A549 treated with RU486 at 1 μM for 4 hours (cell line): ENCODE data around the gene RPL27. TPM values are rescaled to one million over a fixed set of nuclear protein-coding genes. Genes with fewer than 3 reads are reported as not detected.

Experiments used
- total RNA-seq: library from RNA; stranded (reverse); fragments of 200-300 nt; extraction: Qiagen RNA extraction; gene quantifications from 5 replicates; pipeline ENCODE4 v1.2.3, GENCODE V29; 2022; ENCODE audit warnings: low read depth

The RPL27 gene
- 2,797 to 3,699 TPM (median 3,171 TPM) in 5 replicates for total RNA-seq

GRCh38 chr17:42997984-42998938 is at the start of gene RPL27:
Gene RPL27 (plus strand): TSS chr17:42998419. CDS start chr17:42998751, 332 bp downstream.

GRCh38 chr17:42964161-42964932 is 33.9 kb upstream of the RPL27 start, which contains the start of gene AARSD1:
Gene AARSD1 (minus strand): TSS chr17:42964454. CDS start chr17:42964440, 14 bp downstream.

GRCh38 chr17:42979511-42980273 is 18.5 kb upstream of the RPL27 start, which contains the start of gene PTGES3L:
Gene PTGES3L (minus strand): TSS chr17:42980080. CDS start chr17:42980053, 27 bp downstream.

GRCh38 chr17:42980274-42980765 is 17.9 kb upstream of the RPL27 start, which contains the start of gene RUNDC1:
Gene RUNDC1 (plus strand): TSS chr17:42980565. CDS start chr17:42980577, 12 bp downstream.

GRCh38 chr17:43006639-43007551 is 8.7 kb downstream of the RPL27 start, which contains the start of gene IFI35:
Gene IFI35 (plus strand): TSS chr17:43006784. CDS start chr17:43006948, 164 bp downstream.

GRCh38 chr17:43021741-43022512 is 23.7 kb downstream of the RPL27 start, which contains the start of gene VAT1:
Gene VAT1 (minus strand): TSS chr17:43022385. CDS start chr17:43022322, 63 bp downstream.

GRCh38 chr17:43024407-43025289 is 26.4 kb downstream of the RPL27 start, which contains the start of gene RND2:
Gene RND2 (plus strand): TSS chr17:43025231. CDS start chr17:43025348, 117 bp downstream.

Other genes starting within 250 kb of the RPL27 start
- 0.65 to 1.5 TPM (median 0.76 TPM) in 5 replicates for gene RAMP2, start 237.2 kb upstream of the RPL27 start, total RNA-seq
- 124 to 132 TPM (median 125 TPM) in 5 replicates for gene VPS25, start 225.0 kb upstream of the RPL27 start, total RNA-seq
- gene WNK4, start 217.8 kb upstream of the RPL27 start, total RNA-seq = 0.85 to 1.7 TPM (median 1.4 TPM) in 5 replicates
- 117 to 153 TPM (median 137 TPM) in 5 replicates for gene COA3, start 199.7 kb upstream of the RPL27 start, total RNA-seq
- gene CNTD1, start 199.6 kb upstream of the RPL27 start, total RNA-seq = not detected in 5 replicates
- gene BECN1, start 174.1 kb upstream of the RPL27 start, total RNA-seq = 78.7 to 105 TPM (median 81.3 TPM) in 5 replicates
- 233 to 282 TPM (median 239 TPM) in 5 replicates for gene PSME3, start 165.0 kb upstream of the RPL27 start, total RNA-seq
- gene AOC2, start 153.8 kb upstream of the RPL27 start, total RNA-seq = 1.4 to 2.0 TPM (median 1.9 TPM) in 5 replicates
- 0.82 to 1.6 TPM (median 1.1 TPM) in 5 replicates for gene AOC3, start 147.2 kb upstream of the RPL27 start, total RNA-seq
- not detected in 5 replicates for gene G6PC1, start 97.6 kb upstream of the RPL27 start, total RNA-seq
- 50.2 to 57.9 TPM (median 52.4 TPM) in 5 replicates for gene AARSD1, start 34.0 kb upstream of the RPL27 start, total RNA-seq
- gene PTGES3L, start 18.3 kb upstream of the RPL27 start, total RNA-seq = 0.70 to 1.6 TPM (median 1.1 TPM) in 5 replicates
- gene RUNDC1, start 17.9 kb upstream of the RPL27 start, total RNA-seq = 19.2 to 22.8 TPM (median 21.6 TPM) in 5 replicates
- 15.7 to 21.2 TPM (median 17.9 TPM) in 5 replicates for gene IFI35, start 8.4 kb downstream of the RPL27 start, total RNA-seq
- gene VAT1, start 24.0 kb downstream of the RPL27 start, total RNA-seq = 208 to 241 TPM (median 225 TPM) in 5 replicates
- gene RND2, start 26.8 kb downstream of the RPL27 start, total RNA-seq = 0.08 to 0.18 TPM (median 0.13 TPM) in 5 replicates
- 23.2 to 29.0 TPM (median 26.8 TPM) in 5 replicates for gene BRCA1, start 126.9 kb downstream of the RPL27 start, total RNA-seq
- 33.5 to 45.9 TPM (median 41.3 TPM) in 5 replicates for gene NBR1, start 172.8 kb downstream of the RPL27 start, total RNA-seq
- 0.49 to 2.3 TPM (median 1.2 TPM) in 5 replicates for gene TMEM106A, start 213.5 kb downstream of the RPL27 start, total RNA-seq
- not detected in 5 replicates for gene CCDC200, start 230.2 kb downstream of the RPL27 start, total RNA-seq
- not detected in 5 replicates for gene RNU2-1, start 235.6 kb downstream of the RPL27 start, total RNA-seq